Measurements from ENCODE around the gene PUS3. TPM values are rescaled to one million over a fixed set of nuclear protein-coding genes. Genes with fewer than 3 reads are reported as not detected.

Gene PUS3
- total and polyA plus RNA-seq, 2 experiments from 2014 or later: 7.3 to 14.1 TPM

DNA sequence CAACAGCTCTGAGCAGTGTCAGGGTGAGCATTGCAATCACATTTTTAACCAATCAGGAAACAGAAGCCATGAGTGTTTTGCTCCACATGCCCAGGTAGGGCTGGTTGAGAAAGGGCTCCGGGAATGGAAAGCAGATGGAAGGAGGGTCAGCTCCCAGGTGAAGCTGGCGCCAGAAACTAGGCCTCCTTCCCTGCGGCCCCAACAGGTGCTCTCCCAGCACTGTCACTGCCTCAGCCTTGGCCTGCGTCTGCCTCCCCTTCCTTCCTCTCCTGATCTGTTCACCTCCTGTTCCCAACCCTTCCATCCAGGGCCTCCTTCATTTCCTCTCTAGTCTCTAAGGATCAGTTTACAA, 38.2 kb upstream of the PUS3 start:
- Histone ChIP-seq H3K4me2 (no peak overlapping the region), H3K9me2 (replicated peaks; ENCODE audit: insufficient read depth) (no peaks in the 10 kb centered on the region), H3K9me3 (ENCODE audit: low read depth) (no peaks in the 10 kb centered on the region), H3K4me3 (no peak overlapping the region), H3K79me2 (no peaks in the 10 kb centered on the region), H3K36me3 (replicated peaks; ENCODE audit: insufficient read depth, low read depth) (no peaks in the 10 kb centered on the region), H3K27ac (no peak overlapping the region), H3K27me3 (no peaks in the 10 kb centered on the region), H3K4me1 (ENCODE audit: insufficient read depth) (no peaks in the 10 kb centered on the region), H2AFZ (no peak overlapping the region), H4K20me1 (ENCODE audit: insufficient read depth, poor library complexity, severe bottlenecking) (no peaks in the 10 kb centered on the region)
- no peak for TF ChIP-seq EZH2phosphoT487 (IDR thresholded peaks at IDR 0.05; ENCODE audit: low read depth, severe bottlenecking, unreplicated experiment)
- TF ChIP-seq EZH2 (IDR thresholded peaks at IDR 0.05; ENCODE audit: borderline replicate concordance): no peak
- no peak for DNase-seq (ENCODE audit: low spot score)
- WGBS (ENCODE audit: low lambda C conversion rate, missing lambda C conversion rate): 93% methylated on average over 4 of the region's 4 CpGs

DNA sequence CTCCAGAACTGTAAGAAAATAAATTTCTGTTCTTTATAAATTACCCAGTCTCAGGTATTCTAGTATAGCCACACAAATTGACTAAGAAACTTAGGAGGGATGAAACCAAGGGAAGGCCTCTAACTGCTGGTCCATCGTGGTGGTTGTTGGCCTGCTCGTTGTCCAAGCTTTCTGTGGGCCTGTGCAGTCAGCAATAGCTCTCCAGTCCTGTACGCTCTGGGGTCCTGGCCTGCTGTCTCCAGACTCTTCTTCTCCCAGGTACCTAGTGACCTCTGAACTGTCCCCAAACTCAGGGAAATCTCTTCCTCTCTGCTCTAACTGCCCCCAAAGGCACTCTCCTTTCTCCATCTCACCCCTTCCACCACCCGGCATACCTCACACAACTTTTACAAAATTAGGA, 37.1 kb upstream of the PUS3 start:
- no peak overlapping the region for H3K4me2 ChIP-seq
- H3K27ac ChIP-seq: no peak overlapping the region
- no peaks in the 10 kb centered on the region for H3K79me2 ChIP-seq
- H3K4me3 ChIP-seq: no peak overlapping the region
- TF ChIP-seq EZH2 (IDR thresholded peaks at IDR 0.05; ENCODE audit: borderline replicate concordance) (no peak), EZH2phosphoT487 (IDR thresholded peaks at IDR 0.05; ENCODE audit: low read depth, severe bottlenecking, unreplicated experiment) (no peak)
- TF ChIP-seq, protein P1, sequence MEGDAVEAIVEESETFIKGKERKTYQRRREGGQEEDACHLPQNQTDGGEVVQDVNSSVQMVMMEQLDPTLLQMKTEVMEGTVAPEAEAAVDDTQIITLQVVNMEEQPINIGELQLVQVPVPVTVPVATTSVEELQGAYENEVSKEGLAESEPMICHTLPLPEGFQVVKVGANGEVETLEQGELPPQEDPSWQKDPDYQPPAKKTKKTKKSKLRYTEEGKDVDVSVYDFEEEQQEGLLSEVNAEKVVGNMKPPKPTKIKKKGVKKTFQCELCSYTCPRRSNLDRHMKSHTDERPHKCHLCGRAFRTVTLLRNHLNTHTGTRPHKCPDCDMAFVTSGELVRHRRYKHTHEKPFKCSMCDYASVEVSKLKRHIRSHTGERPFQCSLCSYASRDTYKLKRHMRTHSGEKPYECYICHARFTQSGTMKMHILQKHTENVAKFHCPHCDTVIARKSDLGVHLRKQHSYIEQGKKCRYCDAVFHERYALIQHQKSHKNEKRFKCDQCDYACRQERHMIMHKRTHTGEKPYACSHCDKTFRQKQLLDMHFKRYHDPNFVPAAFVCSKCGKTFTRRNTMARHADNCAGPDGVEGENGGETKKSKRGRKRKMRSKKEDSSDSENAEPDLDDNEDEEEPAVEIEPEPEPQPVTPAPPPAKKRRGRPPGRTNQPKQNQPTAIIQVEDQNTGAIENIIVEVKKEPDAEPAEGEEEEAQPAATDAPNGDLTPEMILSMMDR (IDR thresholded peaks at IDR 0.05; ENCODE audit: poor library complexity): no peak
- H3K4me1 ChIP-seq (ENCODE audit: insufficient read depth): no peaks in the 10 kb centered on the region
- H3K9me3 ChIP-seq (ENCODE audit: low read depth): no peaks in the 10 kb centered on the region
- 98% methylated on average over 4 of the region's 4 CpGs for WGBS (ENCODE audit: low lambda C conversion rate, missing lambda C conversion rate)
- no peak overlapping the region for H2AFZ ChIP-seq
- H3K27me3 ChIP-seq: no peaks in the 10 kb centered on the region
- no peaks in the 10 kb centered on the region for H3K36me3 ChIP-seq (replicated peaks; ENCODE audit: insufficient read depth, low read depth)
- no peaks in the 10 kb centered on the region for H4K20me1 ChIP-seq (ENCODE audit: insufficient read depth, poor library complexity, severe bottlenecking)
- H3K9me2 ChIP-seq (replicated peaks; ENCODE audit: insufficient read depth): no peaks in the 10 kb centered on the region
- DNase-seq (ENCODE audit: low spot score): no peak

- no peak overlapping the region for H3K27ac ChIP-seq
Observed at GRCh38 chr11:125939081-125939521, 36.1 kb upstream of the PUS3 start.

DNA sequence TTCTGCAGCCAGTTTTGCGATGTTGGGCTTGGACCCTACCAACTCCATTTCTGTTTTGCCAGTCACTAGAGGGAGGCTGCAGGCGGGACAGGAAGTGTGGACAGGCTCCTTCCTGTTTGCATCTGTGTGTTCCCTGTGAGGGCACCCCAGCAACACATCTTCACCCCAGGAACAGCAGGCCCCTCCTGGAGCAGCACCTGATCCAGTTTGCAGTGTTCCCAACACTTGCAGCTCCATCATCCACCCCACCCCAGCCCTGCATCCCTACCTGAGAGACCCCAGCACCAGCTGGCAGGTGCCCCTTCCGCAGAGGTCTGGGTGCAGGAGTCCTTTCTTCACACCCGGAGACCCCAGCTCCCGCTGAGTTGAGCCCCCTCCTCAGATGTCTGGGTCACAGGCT, 35.4 kb upstream of the PUS3 start:
- no peak overlapping the region for H3K27ac ChIP-seq
- H3K9me3 ChIP-seq (ENCODE audit: low read depth): no peaks in the 10 kb centered on the region
- no peak for TF ChIP-seq EZH2phosphoT487 (IDR thresholded peaks at IDR 0.05; ENCODE audit: low read depth, severe bottlenecking, unreplicated experiment)
- TF ChIP-seq, protein P1 (IDR thresholded peaks at IDR 0.05; ENCODE audit: poor library complexity): no peak
- no peak for TF ChIP-seq EZH2 (IDR thresholded peaks at IDR 0.05; ENCODE audit: borderline replicate concordance)
- H2AFZ ChIP-seq: no peak overlapping the region
- H3K27me3 ChIP-seq: no peaks in the 10 kb centered on the region
- 93% methylated on average over 5 of the region's 5 CpGs for WGBS (ENCODE audit: low lambda C conversion rate, missing lambda C conversion rate)
- H3K4me3 ChIP-seq: no peak overlapping the region
- no peaks in the 10 kb centered on the region for H3K4me1 ChIP-seq (ENCODE audit: insufficient read depth)
- H3K9me2 ChIP-seq (replicated peaks; ENCODE audit: insufficient read depth): no peaks in the 10 kb centered on the region
- no peaks in the 10 kb centered on the region for H4K20me1 ChIP-seq (ENCODE audit: insufficient read depth, poor library complexity, severe bottlenecking)
- no peak for DNase-seq (ENCODE audit: low spot score)
- no peak overlapping the region for H3K4me2 ChIP-seq
- H3K36me3 ChIP-seq (replicated peaks; ENCODE audit: insufficient read depth, low read depth): no peaks in the 10 kb centered on the region
- H3K79me2 ChIP-seq: no peaks in the 10 kb centered on the region

More at GRCh38 chr11:125939081-125939521, 36.1 kb upstream of the PUS3 start:
- no peaks in the 10 kb centered on the region for H3K9me3 ChIP-seq (ENCODE audit: low read depth)
- H3K36me3 ChIP-seq (replicated peaks; ENCODE audit: insufficient read depth, low read depth): no peaks in the 10 kb centered on the region
- TF ChIP-seq EZH2 (IDR thresholded peaks at IDR 0.05; ENCODE audit: borderline replicate concordance) (no peak), EZH2phosphoT487 (IDR thresholded peaks at IDR 0.05; ENCODE audit: low read depth, severe bottlenecking, unreplicated experiment) (no peak)
- TF ChIP-seq, protein P1 (IDR thresholded peaks at IDR 0.05; ENCODE audit: poor library complexity): no peak
- H3K4me1 ChIP-seq (ENCODE audit: insufficient read depth): no peaks in the 10 kb centered on the region
- 51% methylated on average over 4 of the region's 4 CpGs for WGBS (ENCODE audit: low lambda C conversion rate, missing lambda C conversion rate)
- H4K20me1 ChIP-seq (ENCODE audit: insufficient read depth, poor library complexity, severe bottlenecking): no peaks in the 10 kb centered on the region
- no peaks in the 10 kb centered on the region for H3K9me2 ChIP-seq (replicated peaks; ENCODE audit: insufficient read depth)
- H3K27me3 ChIP-seq: no peaks in the 10 kb centered on the region
- H3K79me2 ChIP-seq: no peaks in the 10 kb centered on the region
- no peak overlapping the region for H2AFZ ChIP-seq
- H3K4me2 ChIP-seq: no peak overlapping the region
- no peak for DNase-seq (ENCODE audit: low spot score)
- H3K4me3 ChIP-seq: no peak overlapping the region

All from hepatocyte (in vitro differentiated cells).